Large intestine (tissue), 3 donors: ENCODE measurements around the gene YIPF2. TPM values are rescaled to one million over a fixed set of nuclear protein-coding genes. Genes with fewer than 3 reads are reported as not detected.
"Not testable (repeated sequence)": the region's sequence is repeated elsewhere in the genome, so short reads cannot be mapped to it uniquely, and the experiment has no call there.

Source experiments
- DNase-seq, 2 donors: peaks; one replicate each; pipeline versions ENCODE4 v3.0.0 to v3.0.0-alpha.2; 2013
- H3K27ac ChIP-seq: one replicate; pipeline ENCODE4 v1.5.1; 2013; ENCODE audit warnings: low read length
- H3K27me3 ChIP-seq: 2 replicates; pipeline ENCODE4 v1.6.1; 2013; ENCODE audit warnings: low read length; ENCODE audit not compliant: control insufficient read depth, insufficient read depth
- H3K36me3 ChIP-seq: 2 replicates; pipeline ENCODE4 v1.6.1; 2013; ENCODE audit warnings: low read length; ENCODE audit not compliant: control insufficient read depth, insufficient read depth
- H3K4me1 ChIP-seq: one replicate; pipeline ENCODE4 v1.6.1; 2013; ENCODE audit warnings: low read length; ENCODE audit not compliant: control insufficient read depth, insufficient read depth
- H3K4me3 ChIP-seq: one replicate; pipeline ENCODE4 v1.5.1; 2013; ENCODE audit warnings: low read length
- H3K9me3 ChIP-seq: one replicate; pipeline ENCODE4 v1.6.1; 2013; ENCODE audit warnings: mild to moderate bottlenecking, low read depth, low read length, moderate library complexity; ENCODE audit not compliant: control insufficient read depth
- WGBS: methylation state at CpG from one replicate; pipeline ENCODE4 v1.1.5; 2013; ENCODE audit warnings: low lambda C conversion rate; ENCODE audit not compliant: insufficient coverage; 5-methylcytosine and 5-hydroxymethylcytosine counted together
- polyA plus RNA-seq: library from polyadenylated mRNA; unstranded; fragments of 120-200 nt; gene quantifications from one replicate; pipeline ENCODE4 v1.2.1, GENCODE V29; 2013

Gene YIPF2
- polyA plus RNA-seq, 1 donor, result 48.6 TPM

DNA sequence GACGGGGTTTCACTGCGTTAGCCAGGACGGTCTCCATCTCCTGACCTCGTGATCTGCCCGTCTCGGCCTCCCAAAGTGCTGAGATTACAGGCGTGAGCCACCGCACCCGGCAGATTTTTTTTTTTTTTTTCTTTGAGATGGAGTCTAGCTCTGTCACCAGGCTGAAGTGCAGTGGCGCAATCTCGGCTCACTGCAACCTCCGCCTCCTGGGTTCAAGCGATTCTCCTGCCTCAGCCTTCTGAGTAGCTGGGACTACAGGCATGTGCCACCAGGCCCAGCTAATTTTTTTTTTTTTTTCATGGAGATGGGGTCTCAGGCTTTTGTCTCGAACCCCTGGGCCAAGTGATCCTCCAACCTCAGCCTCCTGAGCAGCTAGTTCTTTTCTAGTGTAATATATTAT is 13.2 kb upstream of the YIPF2 start:
- no CpG with 5 or more reads among the region's 14 CpGs for WGBS
- H3K4me3 ChIP-seq, H3K27ac ChIP-seq, H3K9me3 ChIP-seq, DNase-seq, H3K36me3 ChIP-seq, H3K27me3 ChIP-seq: not testable (repeated sequence)
- H3K4me1 ChIP-seq, result peaks cover 11% of the 10 kb centered on the region

DNA sequence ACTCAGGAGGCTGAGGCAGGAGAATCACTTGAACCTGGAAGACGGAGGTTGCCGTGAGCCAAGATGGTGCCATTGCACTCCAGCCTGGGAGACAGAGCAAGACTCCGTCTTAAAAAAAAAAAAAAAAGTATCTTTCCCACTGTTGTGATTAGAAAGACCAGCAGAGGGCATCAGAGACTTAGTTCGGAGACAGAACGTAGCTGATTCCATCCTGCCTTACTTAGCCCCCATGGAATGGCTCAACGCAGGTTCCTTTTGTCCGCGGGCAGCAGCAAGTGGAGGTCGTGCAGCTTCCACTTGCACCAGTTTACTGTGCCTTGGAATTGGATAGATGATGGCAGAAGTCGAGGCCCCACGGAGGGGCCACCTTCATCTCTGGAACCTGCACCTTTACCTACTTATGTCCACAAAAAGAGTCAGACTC is 8.2 kb upstream of the YIPF2 start:
- Histone ChIP-seq H3K27me3 (no peaks in the 10 kb centered on the region), H3K4me1 (peaks cover 8% of the 10 kb centered on the region), H3K4me3 (no peak overlapping the region), H3K27ac (no peak overlapping the region), H3K36me3 (peaks cover 3% of the 10 kb centered on the region), H3K9me3 (no peaks in the 10 kb centered on the region)
- 0% methylated on average over 2 of the region's 11 CpGs for WGBS
- DNase-seq, result peak; percentile 65 to 74

DNA sequence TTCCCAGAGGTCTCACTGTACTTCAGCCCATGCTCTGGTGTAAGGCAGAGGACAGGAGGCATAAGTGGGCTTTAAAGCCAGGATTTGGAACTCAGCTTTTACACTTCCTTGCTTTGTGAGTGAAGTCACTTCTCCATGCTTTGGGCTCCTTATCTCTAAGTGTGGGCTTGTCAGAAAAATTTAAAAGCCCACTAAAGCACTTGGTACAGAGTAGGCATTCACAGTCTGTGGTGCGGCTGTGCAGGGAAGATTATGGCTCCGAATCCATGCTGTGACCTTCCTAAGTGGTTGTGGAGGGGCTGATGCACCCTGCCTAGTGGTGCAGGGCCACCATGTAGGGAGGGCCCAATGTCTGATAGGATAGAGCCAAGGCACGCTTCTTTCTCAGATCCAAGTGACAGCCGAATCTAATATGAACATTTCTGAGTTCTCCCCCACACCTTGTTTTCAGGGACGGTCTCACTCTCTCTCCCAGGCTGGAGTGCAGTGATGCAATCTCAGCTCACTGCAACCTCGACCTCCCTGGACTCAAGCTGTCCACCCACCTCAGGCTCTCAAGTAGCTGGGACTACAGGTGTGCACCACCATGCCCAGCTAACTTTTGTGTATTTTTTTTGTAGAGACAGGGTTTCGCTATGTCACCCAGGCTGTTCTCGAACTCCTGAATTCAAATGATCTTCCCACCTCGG is 7.1 kb upstream of the YIPF2 start:
- DNase-seq, result no peak

DNA sequence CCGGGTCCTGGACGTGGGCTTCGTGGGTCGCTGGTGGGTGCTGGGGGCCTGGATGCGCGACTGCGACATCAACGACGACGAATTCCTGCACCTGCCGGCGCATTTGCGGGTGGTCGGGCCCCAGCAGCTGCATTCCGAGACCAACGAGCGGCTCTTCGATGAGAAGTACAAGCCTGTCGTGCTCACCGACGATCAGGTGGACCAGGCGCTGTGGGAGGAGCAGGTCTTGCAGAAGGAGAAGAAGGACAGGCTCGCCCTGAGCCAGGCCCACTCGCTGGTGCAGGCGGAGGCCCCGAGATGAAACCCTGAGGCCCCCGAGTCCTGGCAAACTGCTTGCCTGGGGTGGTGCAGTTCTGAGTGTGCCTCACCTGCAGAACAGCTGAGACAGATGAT is 959 bp upstream of the YIPF2 start:
- Histone ChIP-seq H3K27me3 (no peaks in the 10 kb centered on the region), H3K27ac (peak overlapping the region; percentile 62), H3K9me3 (no peaks in the 10 kb centered on the region), H3K4me1 (peaks cover 22% of the 10 kb centered on the region), H3K4me3 (peak overlapping the region; percentile 86), H3K36me3 (peaks cover 20% of the 10 kb centered on the region)
- DNase-seq, result peak in 1 of 2 donors; percentile 24
- WGBS, result no CpG with 5 or more reads among the region's 27 CpGs

More for the DNA sequence above, 7.1 kb upstream of the YIPF2 start:
- H3K27me3 ChIP-seq, result no peaks in the 10 kb centered on the region
- no peaks in the 10 kb centered on the region for H3K9me3 ChIP-seq
- peaks cover 3% of the 10 kb centered on the region for H3K36me3 ChIP-seq
- H3K27ac ChIP-seq, result no peak overlapping the region
- no peak overlapping the region for H3K4me3 ChIP-seq
- WGBS, result no CpG with 5 or more reads among the region's 9 CpGs
- peaks cover 12% of the 10 kb centered on the region for H3K4me1 ChIP-seq

DNA sequence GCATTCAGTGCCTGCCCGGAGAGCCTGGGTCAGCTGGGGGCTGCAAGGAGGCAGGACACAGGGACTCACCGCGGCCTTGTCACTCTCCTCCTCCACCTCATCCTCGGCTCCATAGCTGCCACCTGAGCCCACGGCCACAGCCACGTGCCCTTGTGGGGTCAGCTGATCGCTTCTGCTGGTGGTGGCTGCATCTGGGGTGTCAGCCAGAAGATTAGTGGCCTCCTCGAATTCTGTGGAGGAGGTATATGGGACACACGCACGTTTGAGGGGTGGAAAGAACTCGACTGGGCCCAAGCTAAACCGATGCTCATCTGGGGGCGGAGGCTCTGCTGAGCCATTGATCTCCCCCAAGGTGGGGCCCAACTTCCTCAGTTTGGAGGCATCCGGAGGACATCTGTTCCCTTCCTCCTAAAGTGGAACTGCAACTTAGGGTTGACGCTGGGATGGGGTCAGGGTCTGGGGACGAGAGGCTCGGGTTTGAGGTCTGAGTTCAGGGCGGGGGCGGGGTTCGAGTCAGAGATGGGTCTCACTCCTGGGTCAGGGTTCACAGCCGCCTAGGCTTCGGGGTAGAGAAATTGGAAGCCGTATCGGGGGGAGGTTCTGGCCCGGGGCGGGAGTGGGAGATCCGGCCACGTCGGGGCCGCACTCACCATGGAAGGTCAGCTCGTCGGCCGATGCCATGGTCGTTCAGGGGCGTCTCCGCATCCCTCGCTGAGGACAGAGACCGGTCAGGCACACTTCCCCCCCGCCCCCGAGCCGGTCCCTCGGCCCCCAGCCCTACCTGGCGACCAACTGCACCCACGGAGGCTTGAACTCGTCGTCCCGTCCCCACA is 493 bp downstream of the YIPF2 start:
- Histone ChIP-seq H3K36me3 (peaks cover 34% of the 10 kb centered on the region), H3K4me3 (peak overlapping the region; percentile 86), H3K9me3 (no peaks in the 10 kb centered on the region), H3K27ac (no peak overlapping the region), H3K27me3 (no peaks in the 10 kb centered on the region), H3K4me1 (peaks cover 22% of the 10 kb centered on the region)
- peak in 1 of 2 donors; percentile 37 for DNase-seq
- no CpG with 5 or more reads among the region's 47 CpGs for WGBS

DNA sequence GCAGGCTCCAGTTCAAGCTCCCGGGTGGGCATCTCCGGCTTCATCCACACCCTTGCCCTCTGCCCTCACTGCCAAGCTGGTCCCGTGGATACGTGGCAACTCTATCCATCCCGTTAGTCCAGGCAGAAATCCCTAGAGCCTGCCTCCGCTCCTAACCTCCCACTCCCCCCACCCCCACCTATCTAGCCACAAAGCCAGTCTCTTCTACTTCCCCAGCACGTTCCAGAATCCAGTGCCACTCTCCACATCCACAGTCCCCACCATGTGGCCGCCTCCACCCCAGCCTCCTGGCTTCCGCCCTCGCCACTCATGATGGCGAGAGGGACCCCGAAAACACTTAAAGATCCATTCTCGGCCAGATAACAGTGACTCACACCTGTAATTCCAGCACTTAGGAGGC is 3.8 kb downstream of the YIPF2 start:
- H3K4me1 ChIP-seq, result peaks cover 9% of the 10 kb centered on the region
- H3K36me3 ChIP-seq, result peaks cover 60% of the 10 kb centered on the region
- 83% methylated on average over 1 of the region's 13 CpGs for WGBS
- H3K27me3 ChIP-seq, result no peaks in the 10 kb centered on the region
- no peak overlapping the region for H3K27ac ChIP-seq
- no peak for DNase-seq
- no peak overlapping the region for H3K4me3 ChIP-seq
- H3K9me3 ChIP-seq, result no peaks in the 10 kb centered on the region

DNA sequence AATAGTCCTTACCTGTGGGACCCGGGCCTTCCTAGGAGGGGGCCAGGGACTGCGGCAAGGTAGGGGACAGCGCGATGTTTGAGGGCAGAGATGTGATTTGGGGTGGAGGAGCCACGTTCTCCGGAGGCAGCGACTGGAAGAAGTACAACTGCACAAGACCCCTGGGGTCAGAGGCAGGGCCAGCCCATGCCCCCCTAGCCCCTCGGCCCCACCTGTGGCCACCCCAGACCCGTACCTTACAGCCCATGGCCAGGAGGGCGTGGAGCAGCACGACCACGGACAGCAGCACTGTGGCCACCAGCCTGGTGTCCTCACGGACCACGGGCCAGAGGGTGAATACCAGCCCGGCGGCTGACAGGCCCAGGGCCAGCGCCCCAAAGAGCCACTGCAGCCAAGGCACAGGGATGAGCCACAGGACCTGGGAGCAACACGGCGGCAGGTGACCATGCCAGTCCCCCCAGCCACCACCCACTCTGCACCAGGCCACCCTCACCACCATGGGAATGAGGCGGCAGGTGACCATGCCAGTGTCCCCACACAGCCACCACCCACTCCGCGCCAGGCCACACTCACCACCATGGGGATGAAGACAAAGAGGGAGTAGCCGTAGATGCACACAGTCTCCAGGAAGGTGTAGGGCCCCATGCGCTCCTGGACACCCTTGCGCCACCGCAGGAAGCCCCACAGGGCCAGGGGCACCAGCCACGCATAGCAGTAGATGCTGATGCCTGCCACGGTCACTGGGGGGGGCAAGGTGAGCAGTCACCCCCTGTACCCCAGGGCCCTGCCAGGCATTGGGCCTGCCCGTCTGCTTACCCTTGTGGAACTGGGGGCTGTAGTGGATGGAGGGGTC is 5.0 kb downstream of the YIPF2 start:
- no peaks in the 10 kb centered on the region for H3K27me3 ChIP-seq
- peaks cover 8% of the 10 kb centered on the region for H3K4me1 ChIP-seq
- no peaks in the 10 kb centered on the region for H3K9me3 ChIP-seq
- WGBS, result no CpG with 5 or more reads among the region's 29 CpGs
- no peak overlapping the region for H3K27ac ChIP-seq
- H3K4me3 ChIP-seq, result no peak overlapping the region
- peaks cover 71% of the 10 kb centered on the region for H3K36me3 ChIP-seq
- no peak for DNase-seq

DNA sequence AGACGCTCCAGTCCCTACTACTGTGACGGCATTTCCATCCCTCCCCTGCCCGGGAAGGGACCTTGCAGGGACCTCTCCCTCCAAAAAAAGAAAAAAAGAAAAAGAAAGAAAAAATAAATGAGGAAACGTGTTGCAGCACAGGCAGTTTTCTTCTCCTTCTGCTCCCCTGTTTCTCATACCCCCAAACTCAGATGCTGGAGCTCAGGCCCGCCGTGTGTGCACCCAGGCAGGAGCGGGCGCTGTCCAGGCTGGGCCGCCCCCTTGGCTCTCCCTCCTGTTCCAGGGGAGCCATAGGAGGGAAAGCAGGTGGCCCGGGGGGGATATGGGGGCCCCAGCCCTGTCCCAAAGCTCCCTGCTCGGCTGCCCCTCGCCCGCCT is 5.8 kb downstream of the YIPF2 start:
- peaks cover 77% of the 10 kb centered on the region for H3K36me3 ChIP-seq
- WGBS, result 80% methylated on average over 2 of the region's 13 CpGs
- H3K27me3 ChIP-seq, result no peaks in the 10 kb centered on the region
- no peak overlapping the region for H3K27ac ChIP-seq
- no peak for DNase-seq
- no peak overlapping the region for H3K4me3 ChIP-seq
- H3K4me1 ChIP-seq, result peaks cover 5% of the 10 kb centered on the region
- no peaks in the 10 kb centered on the region for H3K9me3 ChIP-seq

DNA sequence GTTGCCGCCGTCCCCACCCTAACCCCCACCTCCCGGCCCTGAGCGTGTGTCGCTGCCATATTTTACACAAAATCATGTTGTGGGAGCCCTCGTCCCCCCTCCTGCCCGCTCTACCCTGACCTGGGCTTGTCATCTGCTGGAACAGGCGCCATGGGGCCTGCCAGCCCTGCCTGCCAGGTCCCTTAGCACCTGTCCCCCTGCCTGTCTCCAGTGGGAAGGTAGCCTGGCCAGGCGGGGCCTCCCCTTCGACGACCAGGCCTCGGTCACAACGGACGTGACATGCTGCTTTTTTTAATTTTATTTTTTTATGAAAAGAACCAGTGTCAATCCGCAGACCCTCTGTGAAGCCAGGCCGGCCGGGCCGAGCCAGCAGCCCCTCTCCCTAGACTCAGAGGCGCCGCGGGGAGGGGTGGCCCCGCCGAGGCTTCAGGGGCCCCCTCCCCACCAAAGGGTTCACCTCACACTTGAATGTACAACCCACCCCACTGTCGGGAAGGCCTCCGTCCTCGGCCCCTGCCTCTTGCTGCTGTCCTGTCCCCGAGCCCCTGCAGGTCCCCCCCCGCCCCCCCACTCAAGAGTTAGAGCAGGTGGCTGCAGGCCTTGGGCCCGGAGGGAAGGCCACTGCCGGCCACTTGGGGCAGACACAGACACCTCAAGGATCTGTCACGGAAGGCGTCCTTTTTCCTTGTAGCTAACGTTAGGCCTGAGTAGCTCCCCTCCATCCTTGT is 6.4 kb downstream of the YIPF2 start:
- Histone ChIP-seq H3K36me3 (peaks cover 75% of the 10 kb centered on the region), H3K27me3 (no peaks in the 10 kb centered on the region), H3K9me3 (no peaks in the 10 kb centered on the region), H3K27ac (no peak overlapping the region), H3K4me1 (no peaks in the 10 kb centered on the region), H3K4me3 (no peak overlapping the region)
- no peak for DNase-seq
- WGBS, result 100% methylated on average over 1 of the region's 33 CpGs
